Glomerular visceral epithelial cell (primary cell): Measurements from ENCODE around the gene MAGEH1.

ENCODE experiments used
- DNase-seq: peaks from one replicate; pipeline ENCODE4 v3.0.0-alpha.2; 2016; ENCODE audit errors: extremely low spot score

Gene MAGEH1

DNA sequence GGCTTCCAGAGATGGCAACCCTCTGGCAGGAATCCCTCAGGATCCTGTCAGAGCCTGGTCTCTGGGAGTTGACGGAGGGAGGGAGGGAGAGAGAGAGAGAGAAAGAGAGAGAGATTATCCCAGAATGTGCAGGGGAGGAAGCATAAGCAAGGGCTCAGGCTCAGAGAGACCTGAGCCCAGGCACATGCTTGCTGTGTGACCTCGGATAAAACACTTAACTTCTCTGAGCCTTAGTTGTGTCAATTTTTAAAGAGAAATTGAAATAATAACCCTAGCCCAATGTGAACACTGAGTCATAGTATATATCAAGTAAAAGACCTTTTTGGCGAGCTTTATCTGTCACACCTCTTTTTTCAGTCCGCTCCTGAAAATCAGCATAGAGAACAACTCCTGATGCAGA, 38.2 kb downstream of the MAGEH1 start:
- no peak for DNase-seq

DNA sequence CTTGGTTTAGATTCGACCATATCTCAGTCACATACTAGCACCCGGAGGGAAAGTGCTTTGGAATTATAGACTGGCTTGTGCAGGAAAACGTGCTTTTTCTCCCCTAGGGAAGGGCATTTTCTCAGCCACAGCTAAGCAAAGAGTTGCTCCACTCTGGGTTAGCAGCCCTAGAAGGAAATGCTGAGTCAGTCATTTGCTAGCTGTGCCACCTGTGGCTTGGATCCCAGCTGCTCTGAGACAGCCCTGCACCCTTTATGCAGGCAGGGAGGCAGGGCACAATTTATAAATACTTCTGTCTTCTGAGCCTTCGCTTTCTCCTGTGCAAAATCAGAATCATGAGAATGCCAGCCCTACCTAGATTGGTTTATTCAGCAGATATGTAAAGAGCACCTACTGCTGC, 39.0 kb downstream of the MAGEH1 start:
- DNase-seq: no peak
